Ectodermal cell (in vitro differentiated cells): Measurements from ENCODE around the gene IMPA2.
"Not testable (repeated sequence)": the region's sequence is repeated elsewhere in the genome, so short reads cannot be mapped to it uniquely, and the experiment has no call there.

Source experiments
- H3K27ac ChIP-seq: 2 replicates; pipeline ENCODE4 v1.7.0; 2013; ENCODE audit warnings: mild to moderate bottlenecking, low read depth, low read length; ENCODE audit not compliant: insufficient read depth, poor library complexity, severe bottlenecking
- H3K27me3 ChIP-seq: 2 replicates; pipeline ENCODE4 v1.7.0; 2013; ENCODE audit warnings: mild to moderate bottlenecking, low read length; ENCODE audit not compliant: insufficient read depth, control insufficient read depth, poor library complexity, severe bottlenecking
- H3K36me3 ChIP-seq: one replicate; pipeline ENCODE4 v1.7.0; 2013; ENCODE audit warnings: low read length; ENCODE audit not compliant: control insufficient read depth, insufficient read depth
- H3K4me1 ChIP-seq: one replicate; pipeline ENCODE4 v1.7.0; 2013; ENCODE audit warnings: low read length; ENCODE audit not compliant: control insufficient read depth, insufficient read depth
- H3K4me3 ChIP-seq: 2 replicates; pipeline ENCODE4 v1.7.0; 2013; ENCODE audit warnings: low read depth, low read length, control low read depth; ENCODE audit not compliant: insufficient read depth
- H3K9me3 ChIP-seq: 2 replicates; pipeline ENCODE4 v1.7.0; 2013; ENCODE audit warnings: mild to moderate bottlenecking, low read length, moderate library complexity; ENCODE audit not compliant: control insufficient read depth
- WGBS, 2 experiments: methylation state at CpG; one replicate each; pipeline ENCODE4 v1.1.7; 2013; ENCODE audit warnings: missing lambda C conversion rate in 2 of 2; 5-methylcytosine and 5-hydroxymethylcytosine counted together

Gene IMPA2

GRCh38 chr18:12068316-12068949 lies 87.1 kb downstream of the IMPA2 start:
- not testable (repeated sequence) for H3K9me3 ChIP-seq, H3K4me1 ChIP-seq, H3K4me3 ChIP-seq, H3K36me3 ChIP-seq, H3K27ac ChIP-seq, H3K27me3 ChIP-seq
- 84 to 87% methylated on average over 42 to 44 of the region's 44 CpGs for WGBS, 2 experiments

GRCh38 chr18:12068950-12069320 lies 87.6 kb downstream of the IMPA2 start:
- Histone ChIP-seq H3K4me1 (no peaks in the 10 kb centered on the region), H3K9me3 (no peaks in the 10 kb centered on the region), H3K27me3 (no peaks in the 10 kb centered on the region), H3K27ac (no peak overlapping the region), H3K36me3 (no peaks in the 10 kb centered on the region), H3K4me3 (no peak overlapping the region)
- WGBS, 2 experiments, result 94 to 95% methylated on average over 1 to 3 of the region's 3 CpGs

GRCh38 chr18:12071066-12071465 lies 89.8 kb downstream of the IMPA2 start:
- H3K27ac ChIP-seq, H3K4me1 ChIP-seq, H3K4me3 ChIP-seq, H3K36me3 ChIP-seq, H3K9me3 ChIP-seq: not testable (repeated sequence)
- 100% methylated on average over 1 of the region's 1 CpG; no CpG with 5 or more reads in 1 of the 2 experiments for WGBS, 2 experiments
- H3K27me3 ChIP-seq, result peaks cover 10% of the 10 kb centered on the region

- no peaks in the 10 kb centered on the region for H3K36me3 ChIP-seq
- H3K9me3 ChIP-seq, result no peaks in the 10 kb centered on the region
- H3K4me1 ChIP-seq, result no peaks in the 10 kb centered on the region
- H3K4me3 ChIP-seq, result no peak overlapping the region
- peaks cover 17% of the 10 kb centered on the region for H3K27me3 ChIP-seq
- 92 to 100% methylated on average over 1 of the region's 1 CpG for WGBS, 2 experiments
- H3K27ac ChIP-seq, result no peak overlapping the region
Observed at GRCh38 chr18:12072996-12073395, 91.7 kb downstream of the IMPA2 start.

- Histone ChIP-seq H3K36me3 (no peaks in the 10 kb centered on the region), H3K4me3 (no peak overlapping the region), H3K4me1 (no peaks in the 10 kb centered on the region), H3K27me3 (peaks cover 17% of the 10 kb centered on the region), H3K27ac (no peak overlapping the region), H3K9me3 (no peaks in the 10 kb centered on the region)
- 89 to 93% methylated on average over 3 of the region's 3 CpGs for WGBS, 2 experiments
Observed at GRCh38 chr18:12074736-12075135, 93.4 kb downstream of the IMPA2 start.

- 1 to 4% methylated on average over 56 to 59 of the region's 59 CpGs for WGBS, 2 experiments
- Histone ChIP-seq H3K4me1 (no peaks in the 10 kb centered on the region), H3K4me3 (peak overlapping the region; percentile 22), H3K27ac (no peak overlapping the region), H3K9me3 (no peaks in the 10 kb centered on the region), H3K27me3 (peaks cover 17% of the 10 kb centered on the region), H3K36me3 (no peaks in the 10 kb centered on the region)
Observed at GRCh38 chr18:12076424-12077140, 95.3 kb downstream of the IMPA2 start.

- not testable (repeated sequence) for H3K36me3 ChIP-seq, H3K4me1 ChIP-seq, H3K27ac ChIP-seq, H3K9me3 ChIP-seq, H3K4me3 ChIP-seq
- WGBS, 2 experiments, result 75% methylated on average over 2 of the region's 4 CpGs
- H3K27me3 ChIP-seq, result peaks cover 17% of the 10 kb centered on the region
Observed at GRCh38 chr18:12077994-12078393, 96.7 kb downstream of the IMPA2 start.

GRCh38 chr18:12079491-12080237 lies 98.4 kb downstream of the IMPA2 start:
- no peak overlapping the region for H3K4me3 ChIP-seq
- H3K9me3 ChIP-seq, result no peaks in the 10 kb centered on the region
- no peaks in the 10 kb centered on the region for H3K4me1 ChIP-seq
- no peak overlapping the region for H3K27ac ChIP-seq
- H3K36me3 ChIP-seq, result no peaks in the 10 kb centered on the region
- H3K27me3 ChIP-seq, result peaks cover 17% of the 10 kb centered on the region
- WGBS, 2 experiments, result 90 to 92% methylated on average over 5 of the region's 6 CpGs
